Ishikawa (cell line): ENCODE results near the gene RAB28.

Experiments used
- CEBPB ChIP-seq: IDR thresholded peaks from 2 replicates; pipeline ENCODE4 v1.6.1; 2012
- CREB1 ChIP-seq: IDR thresholded peaks from 2 replicates; pipeline ENCODE4 v1.6.1; 2012; ENCODE audit warnings: low read depth
- EGR1 ChIP-seq: IDR thresholded peaks from 2 replicates; pipeline ENCODE4 v1.6.1; 2012
- EP300 ChIP-seq: IDR thresholded peaks from 2 replicates; pipeline ENCODE4 v1.6.1; 2012; ENCODE audit warnings: borderline replicate concordance
- FOXM1 ChIP-seq: IDR thresholded peaks from 2 replicates; pipeline ENCODE4 v1.6.1; 2012; ENCODE audit warnings: low read depth, borderline replicate concordance
- NFIC ChIP-seq: IDR thresholded peaks from 2 replicates; pipeline ENCODE4 v1.6.1; 2012
- RAD21 ChIP-seq: IDR thresholded peaks from 2 replicates; pipeline ENCODE4 v1.6.1; 2012; ENCODE audit warnings: low read depth
- TAF1 ChIP-seq: IDR thresholded peaks from 2 replicates; pipeline ENCODE4 v1.6.1; 2012; ENCODE audit warnings: low read depth, mild to moderate bottlenecking
- TCF12 ChIP-seq: IDR thresholded peaks from 2 replicates; pipeline ENCODE4 v1.6.1; 2012; ENCODE audit warnings: low read depth
- TEAD4 ChIP-seq: IDR thresholded peaks from 2 replicates; pipeline ENCODE4 v1.6.1; 2012
- YY1 ChIP-seq: IDR thresholded peaks from 2 replicates; pipeline ENCODE4 v1.6.1; 2012; ENCODE audit warnings: low read depth
- ZBTB7A ChIP-seq: IDR thresholded peaks from 2 replicates; pipeline ENCODE4 v1.6.1; 2012; ENCODE audit warnings: low read depth
- TF ChIP-seq, protein P1 (sequence below): IDR thresholded peaks from 2 replicates; pipeline ENCODE4 v1.6.1; 2012
- TF ChIP-seq, protein P2 (sequence below): IDR thresholded peaks from 2 replicates; pipeline ENCODE4 v1.6.1; 2012; ENCODE audit warnings: low read depth, mild to moderate bottlenecking
- TF ChIP-seq, protein P3 (sequence below): IDR thresholded peaks from 2 replicates; pipeline ENCODE4 v1.6.1; 2012

RAB28 gene

DNA sequence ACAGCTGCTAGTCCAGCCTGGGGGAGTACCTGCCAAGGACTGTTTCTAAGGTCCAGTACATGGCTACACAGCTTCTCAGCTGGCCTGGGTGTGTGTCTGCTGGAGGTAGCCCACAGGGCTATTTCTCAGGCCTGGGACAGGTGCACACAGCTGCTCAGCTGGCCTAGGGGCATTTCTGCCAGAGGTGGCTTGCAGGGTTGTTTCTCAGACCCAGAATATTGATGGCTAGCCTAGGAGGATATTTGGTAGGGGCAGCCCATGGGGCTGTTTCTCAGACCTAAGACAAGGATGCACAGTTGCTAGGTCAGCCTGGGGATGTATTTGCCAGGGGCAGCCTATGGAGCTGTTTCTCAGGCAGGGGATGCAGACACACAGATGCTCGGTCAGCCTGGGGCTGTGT, 29.4 kb downstream of the RAB28 start:
- no peak for TF ChIP-seq CREB1
- TF ChIP-seq EGR1 = no peak
- no peak for TF ChIP-seq EP300
- no peak for TF ChIP-seq YY1
- TF ChIP-seq, protein P1, sequence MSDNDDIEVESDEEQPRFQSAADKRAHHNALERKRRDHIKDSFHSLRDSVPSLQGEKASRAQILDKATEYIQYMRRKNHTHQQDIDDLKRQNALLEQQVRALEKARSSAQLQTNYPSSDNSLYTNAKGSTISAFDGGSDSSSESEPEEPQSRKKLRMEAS = no peak

DNA sequence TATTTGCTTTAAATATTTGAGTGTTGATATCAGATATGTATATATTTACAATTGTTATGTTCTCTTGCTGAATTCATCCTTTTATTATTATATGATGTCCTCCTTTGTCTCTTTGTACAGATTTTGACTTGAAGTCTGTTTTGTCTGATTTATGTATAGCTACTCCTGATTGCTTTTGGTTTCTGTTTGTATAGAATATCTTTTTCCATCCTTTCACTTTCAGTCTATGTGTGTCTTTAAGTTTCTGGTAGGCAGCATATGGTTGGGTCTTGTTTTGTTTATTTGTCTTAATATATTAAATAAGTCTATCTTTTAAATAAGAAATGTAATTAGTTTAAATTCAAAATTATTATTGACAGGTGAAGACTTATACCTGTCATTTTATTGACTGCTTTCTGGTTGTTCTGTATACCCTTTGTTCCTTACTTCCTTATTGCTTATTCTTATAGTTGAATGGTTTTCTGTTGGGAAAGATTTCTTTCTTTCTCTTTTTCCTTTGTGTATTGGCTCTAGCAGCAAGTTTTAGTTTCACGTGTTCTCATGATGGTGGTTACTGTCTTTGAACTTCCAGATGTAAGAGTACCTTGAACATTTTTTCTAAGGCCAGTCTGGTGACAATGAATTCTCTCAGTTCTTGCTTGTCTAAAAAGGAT, 31.1 kb downstream of the RAB28 start:
- TF ChIP-seq, protein P1 = no peak
- no peak for TF ChIP-seq YY1
- TF ChIP-seq, protein P2, sequence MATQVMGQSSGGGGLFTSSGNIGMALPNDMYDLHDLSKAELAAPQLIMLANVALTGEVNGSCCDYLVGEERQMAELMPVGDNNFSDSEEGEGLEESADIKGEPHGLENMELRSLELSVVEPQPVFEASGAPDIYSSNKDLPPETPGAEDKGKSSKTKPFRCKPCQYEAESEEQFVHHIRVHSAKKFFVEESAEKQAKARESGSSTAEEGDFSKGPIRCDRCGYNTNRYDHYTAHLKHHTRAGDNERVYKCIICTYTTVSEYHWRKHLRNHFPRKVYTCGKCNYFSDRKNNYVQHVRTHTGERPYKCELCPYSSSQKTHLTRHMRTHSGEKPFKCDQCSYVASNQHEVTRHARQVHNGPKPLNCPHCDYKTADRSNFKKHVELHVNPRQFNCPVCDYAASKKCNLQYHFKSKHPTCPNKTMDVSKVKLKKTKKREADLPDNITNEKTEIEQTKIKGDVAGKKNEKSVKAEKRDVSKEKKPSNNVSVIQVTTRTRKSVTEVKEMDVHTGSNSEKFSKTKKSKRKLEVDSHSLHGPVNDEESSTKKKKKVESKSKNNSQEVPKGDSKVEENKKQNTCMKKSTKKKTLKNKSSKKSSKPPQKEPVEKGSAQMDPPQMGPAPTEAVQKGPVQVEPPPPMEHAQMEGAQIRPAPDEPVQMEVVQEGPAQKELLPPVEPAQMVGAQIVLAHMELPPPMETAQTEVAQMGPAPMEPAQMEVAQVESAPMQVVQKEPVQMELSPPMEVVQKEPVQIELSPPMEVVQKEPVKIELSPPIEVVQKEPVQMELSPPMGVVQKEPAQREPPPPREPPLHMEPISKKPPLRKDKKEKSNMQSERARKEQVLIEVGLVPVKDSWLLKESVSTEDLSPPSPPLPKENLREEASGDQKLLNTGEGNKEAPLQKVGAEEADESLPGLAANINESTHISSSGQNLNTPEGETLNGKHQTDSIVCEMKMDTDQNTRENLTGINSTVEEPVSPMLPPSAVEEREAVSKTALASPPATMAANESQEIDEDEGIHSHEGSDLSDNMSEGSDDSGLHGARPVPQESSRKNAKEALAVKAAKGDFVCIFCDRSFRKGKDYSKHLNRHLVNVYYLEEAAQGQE = no peak
- no peak for TF ChIP-seq TAF1
- no peak for TF ChIP-seq TCF12
- TF ChIP-seq EP300 = no peak
- no peak for TF ChIP-seq RAD21
- TF ChIP-seq ZBTB7A = no peak
- TF ChIP-seq NFIC = no peak

DNA sequence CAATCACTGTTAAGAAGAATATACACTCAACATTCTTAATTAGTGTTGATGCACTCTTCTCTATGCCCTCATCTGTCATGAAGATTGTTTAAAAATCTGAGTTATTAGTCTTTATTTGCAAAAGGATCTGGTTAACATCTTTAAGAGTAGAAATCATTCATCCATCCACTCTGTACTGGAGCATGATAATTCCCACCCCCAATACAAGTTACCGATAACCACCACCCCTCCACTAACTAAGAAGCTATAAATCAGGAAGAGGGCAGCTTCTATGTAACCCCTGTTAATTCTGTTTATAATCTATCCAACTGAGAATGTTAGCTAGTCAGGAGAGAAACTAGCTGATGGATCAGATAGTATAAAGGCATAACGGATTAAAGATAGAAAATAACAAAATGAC, 34.5 kb downstream of the RAB28 start:
- TF ChIP-seq TAF1 = no peak
- TF ChIP-seq YY1 = no peak
- TF ChIP-seq RAD21 = no peak
- TF ChIP-seq, protein P2 = no peak
- TF ChIP-seq, protein P3, sequence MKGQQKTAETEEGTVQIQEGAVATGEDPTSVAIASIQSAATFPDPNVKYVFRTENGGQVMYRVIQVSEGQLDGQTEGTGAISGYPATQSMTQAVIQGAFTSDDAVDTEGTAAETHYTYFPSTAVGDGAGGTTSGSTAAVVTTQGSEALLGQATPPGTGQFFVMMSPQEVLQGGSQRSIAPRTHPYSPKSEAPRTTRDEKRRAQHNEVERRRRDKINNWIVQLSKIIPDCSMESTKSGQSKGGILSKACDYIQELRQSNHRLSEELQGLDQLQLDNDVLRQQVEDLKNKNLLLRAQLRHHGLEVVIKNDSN = no peak
- TF ChIP-seq NFIC = no peak
- TF ChIP-seq CREB1 = no peak
- no peak for TF ChIP-seq TEAD4
- no peak for TF ChIP-seq FOXM1
- TF ChIP-seq EGR1 = no peak
- TF ChIP-seq TCF12 = no peak
- TF ChIP-seq, protein P1 = no peak

DNA sequence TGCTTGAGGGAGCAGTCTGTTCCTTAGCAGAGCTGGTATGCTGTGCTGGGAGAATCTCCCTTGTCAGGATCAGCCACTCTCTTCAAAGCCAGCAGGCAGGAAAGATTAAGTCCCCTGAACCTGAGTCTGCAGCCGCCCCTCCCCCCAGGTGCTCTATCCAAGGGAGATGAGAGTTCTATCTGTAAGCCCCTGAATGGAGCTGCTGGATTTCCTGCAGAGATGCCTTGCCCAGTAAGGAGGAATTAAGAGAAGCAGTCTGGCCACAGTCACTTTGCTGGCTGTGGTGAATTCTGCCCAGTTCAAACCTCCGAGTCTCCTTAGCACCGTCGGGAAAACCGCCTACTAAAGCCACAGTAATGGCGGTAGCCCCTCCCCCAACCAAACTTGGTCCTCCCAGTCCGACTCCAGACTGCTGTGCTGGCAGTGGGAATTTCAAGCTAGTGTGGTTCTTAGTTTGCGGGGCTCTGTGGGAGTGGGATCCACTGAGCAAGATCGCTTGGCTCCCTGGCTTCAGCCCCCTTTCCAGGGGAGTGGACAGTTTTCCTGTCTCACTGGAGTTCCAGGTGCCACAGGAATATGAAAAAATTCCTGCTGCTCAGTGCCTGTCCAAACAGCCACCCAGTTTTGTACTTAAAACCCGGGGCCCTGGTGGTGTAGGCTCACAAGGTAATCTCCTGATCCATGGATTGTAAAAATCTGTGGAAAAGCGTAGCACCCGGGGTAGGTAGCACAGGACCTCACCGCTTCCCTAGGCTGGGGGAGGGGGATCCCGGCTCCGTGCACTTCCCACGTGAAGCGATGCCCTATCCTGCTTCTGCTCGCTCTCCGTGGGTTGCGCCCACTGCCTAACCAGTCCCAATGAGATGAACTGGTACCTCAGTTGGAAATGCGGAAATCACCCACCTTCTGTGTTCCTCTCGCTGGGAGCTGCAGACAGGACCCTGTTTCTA, 38.0 kb downstream of the RAB28 start:
- no peak for TF ChIP-seq EGR1
- TF ChIP-seq ZBTB7A = no peak
- TF ChIP-seq TAF1 = no peak
- TF ChIP-seq FOXM1 = no peak
- no peak for TF ChIP-seq YY1
- TF ChIP-seq, protein P3 = no peak
- TF ChIP-seq TCF12 = no peak
- TF ChIP-seq, protein P1 = no peak
- no peak for TF ChIP-seq TEAD4
- no peak for TF ChIP-seq RAD21
- no peak for TF ChIP-seq NFIC
- TF ChIP-seq, protein P2 = no peak
- no peak for TF ChIP-seq CEBPB
- no peak for TF ChIP-seq CREB1
- no peak for TF ChIP-seq EP300
